Right ventricle myocardium inferior (tissue), 1 donor: ENCODE measurements around the gene TOP2A. TPM values are rescaled to one million over a fixed set of nuclear protein-coding genes. Genes with fewer than 3 reads are reported as not detected.

Experiments used
- ATAC-seq: fragments of 200-7000 bp; cut with Tn5 transposase; one replicate; pipeline ENCODE4 v1.9.1; 2020; ENCODE audit warnings: mild to moderate bottlenecking, moderate library complexity
- DNase-seq: peaks from one replicate; pipeline ENCODE4 v3.0.0; 2021; ENCODE audit errors: missing footprints
- intact Hi-C: fragments of 100-400 bp; cut with DNase I; formaldehyde crosslinking; loops from one replicate; pipeline ENCODE4 v1.11.0; 2022
- total RNA-seq: library from RNA; stranded (reverse); fragmentation: NEBNext Ultra II Directional; extraction: Animal tissue kit (Norgen Biotek cat#: 25700); gene quantifications from one replicate; pipeline ENCODE4 v1.2.1, GENCODE V29; 2021
- donor health status: DM: no; HTN: yes; CAD: no; lungs with severe emphysema.

TOP2A gene
- total RNA-seq, 1 donor from 2014 or later, result 3.0 TPM

DNA sequence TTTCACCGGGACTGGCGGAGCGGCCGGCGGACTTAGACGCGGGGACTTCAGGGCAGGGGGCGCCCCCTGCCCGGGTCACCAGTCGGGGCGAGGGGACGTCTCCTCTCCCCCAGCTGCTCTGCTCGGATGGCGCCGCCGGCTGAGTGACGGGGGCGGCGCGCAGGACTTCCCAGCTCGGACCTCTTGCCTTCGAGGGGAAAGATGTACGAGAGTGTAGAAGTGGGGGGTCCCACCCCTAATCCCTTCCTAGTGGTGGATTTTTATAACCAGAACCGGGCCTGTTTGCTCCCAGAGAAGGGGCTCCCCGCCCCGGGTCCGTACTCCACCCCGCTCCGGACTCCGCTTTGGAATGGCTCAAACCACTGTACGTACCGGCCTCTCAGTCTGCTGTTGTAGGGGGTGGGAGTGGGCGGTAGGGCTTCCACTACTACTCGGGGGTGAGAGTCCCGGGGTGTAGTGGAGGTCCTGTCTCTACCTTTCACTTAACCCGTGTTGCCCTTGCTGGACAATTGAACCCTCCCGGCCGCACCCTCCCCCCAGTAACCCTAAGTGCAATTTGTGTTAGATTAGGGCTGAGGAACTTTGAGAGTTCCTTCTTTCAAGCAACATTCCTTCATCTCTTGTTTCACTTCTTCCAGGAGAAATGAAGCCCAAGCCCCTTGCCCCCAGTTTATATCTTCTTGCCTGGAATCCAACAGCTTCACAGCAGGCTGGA, 75.0 kb downstream of the TOP2A start:
- intact Hi-C loops, result loop anchor here (10.0 kb wide), 1 partner anchor 238 kb away; the partner anchor contains the start of gene NR1D1
- no peak for ATAC-seq

GRCh38 chr17:40341808-40342503, 75.7 kb downstream of the TOP2A start:
- DNase-seq (peak; percentile 95), ATAC-seq (peak; percentile 77)
- intact Hi-C loops, result loop anchor here (1.0 to 10.0 kb wide), 2 partner anchors 11 to 237 kb away; partner anchors contain the start of gene NR1D1

More for the DNA sequence above, 75.0 kb downstream of the TOP2A start:
- peak; percentile 72 for DNase-seq

DNA sequence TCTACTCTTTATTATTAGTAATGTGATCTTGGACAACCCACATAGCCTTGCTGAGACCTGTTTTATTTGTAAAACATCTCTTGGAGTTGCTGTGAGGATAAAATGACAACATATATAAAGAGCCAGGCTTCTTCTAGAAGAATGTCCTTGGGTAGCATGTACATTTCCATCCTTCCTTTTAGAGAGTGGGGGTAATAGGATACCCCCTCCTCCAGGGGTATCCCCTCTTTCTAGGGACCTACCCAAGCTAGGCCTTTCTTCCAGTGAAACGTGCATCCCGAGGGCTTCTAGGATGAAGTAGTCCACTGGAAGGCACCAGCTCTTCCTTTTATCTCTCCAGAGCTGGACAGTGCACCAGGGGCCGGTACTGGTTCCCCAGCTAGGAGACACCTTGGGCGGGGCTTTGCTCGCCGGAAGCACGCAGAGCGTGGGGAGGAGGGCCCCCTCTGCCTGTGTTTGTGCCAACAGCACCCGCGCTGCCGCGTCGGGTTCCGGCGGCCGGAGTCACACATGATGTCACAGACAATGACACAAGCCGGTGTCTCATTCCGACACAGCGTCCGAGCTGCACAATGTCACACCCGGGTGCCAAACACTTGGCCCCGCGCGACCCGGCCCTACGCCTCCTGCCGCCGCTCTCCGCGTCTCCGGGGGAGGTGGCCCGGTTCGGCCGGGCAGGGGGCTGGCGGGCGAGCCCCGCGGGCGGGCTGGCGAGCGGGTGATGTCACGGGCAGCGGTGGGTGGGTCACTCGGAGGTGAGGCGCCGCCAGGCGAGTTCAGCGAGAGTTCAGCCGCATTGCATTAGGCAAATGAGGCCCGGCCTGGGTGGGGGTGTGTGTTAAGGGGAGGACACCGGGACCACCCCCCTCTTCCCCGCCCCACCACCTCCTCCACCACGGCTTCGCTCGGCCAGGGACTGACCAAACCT, 76.6 kb downstream of the TOP2A start:
- ATAC-seq (peak; percentile 84), DNase-seq (peak; percentile 98)
- intact Hi-C loops, result loop anchor here (1.0 to 10.0 kb wide), 2 partner anchors 10 to 236 kb away; partner anchors contain the start of gene NR1D1

- ATAC-seq, result no peak
These were observed 77.4 kb downstream of the TOP2A start for GRCh38 chr17:40340327-40340726.

DNA sequence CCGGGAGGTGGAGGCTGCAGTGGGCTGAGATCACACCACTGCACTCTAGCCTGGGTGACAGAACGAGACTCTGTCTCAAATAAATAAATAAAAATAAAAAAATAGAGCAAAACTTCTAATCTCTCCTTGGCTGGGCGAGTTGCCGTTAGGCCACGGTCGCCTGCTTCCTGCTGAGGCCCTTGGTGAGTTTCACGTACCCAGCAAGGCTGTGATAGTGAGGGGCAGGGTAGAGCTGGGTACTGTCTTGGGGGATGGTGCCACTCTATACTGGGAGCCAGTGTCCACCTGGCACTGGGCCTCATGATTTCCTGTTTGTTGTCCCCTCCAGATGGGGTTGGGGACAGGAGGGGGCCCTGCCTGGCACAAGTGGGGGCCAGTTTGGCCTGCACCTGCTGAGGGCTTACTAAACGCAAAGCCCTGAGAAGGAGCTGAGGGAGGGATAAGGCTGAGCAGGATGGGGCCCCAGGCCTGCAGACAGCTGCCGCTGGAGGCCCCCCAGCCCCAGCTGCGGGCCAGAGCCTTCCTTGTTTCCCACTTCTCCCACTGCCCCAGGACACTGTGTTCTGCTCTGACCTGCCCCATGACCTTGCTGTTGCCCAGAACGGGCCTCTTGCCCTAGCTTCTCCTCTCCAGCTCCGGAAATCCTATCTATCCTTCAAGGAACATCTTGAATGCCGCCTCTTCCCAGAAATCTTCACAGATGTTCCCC, 78.6 kb downstream of the TOP2A start:
- DNase-seq (peak; percentile 67), ATAC-seq (no peak)
- intact Hi-C loops, result no loop called here

More at GRCh38 chr17:40340327-40340726, 77.4 kb downstream of the TOP2A start:
- intact Hi-C loops, result loop anchor here (10.0 kb wide), 1 partner anchor 236 kb away; the partner anchor contains the start of gene NR1D1
- DNase-seq, result no peak

Other genes with a start within 250 kb of the TOP2A start
- 2.1 TPM for gene RAPGEFL1, start 240.4 kb downstream of the TOP2A start, total RNA-seq
- gene WIPF2, start 198.6 kb downstream of the TOP2A start, total RNA-seq, result 12.3 TPM
- 1.9 TPM for gene CDC6, start 130.0 kb downstream of the TOP2A start, total RNA-seq
- gene RARA, start 108.7 kb downstream of the TOP2A start, total RNA-seq, result 17.9 TPM
- 0.92 TPM for gene GJD3, start 53.2 kb downstream of the TOP2A start, total RNA-seq
- 228 TPM for gene IGFBP4, start 25.6 kb upstream of the TOP2A start, total RNA-seq
- gene TNS4, start 83.7 kb upstream of the TOP2A start, total RNA-seq, result not detected
- not detected for gene CCR7, start 147.6 kb upstream of the TOP2A start, total RNA-seq
- gene SMARCE1, start 229.9 kb upstream of the TOP2A start, total RNA-seq, result 56.9 TPM
- 0.41 TPM for gene KRT222, start 247.3 kb upstream of the TOP2A start, total RNA-seq